Fibroblast of pulmonary artery (primary cell): Measurements from ENCODE around the gene EPN1.
"Not testable (repeated sequence)": the region's sequence is repeated elsewhere in the genome, so short reads cannot be mapped to it uniquely, and the experiment has no call there.

Experiments used
- DNase-seq: peaks from one replicate; pipeline ENCODE4 v3.0.0-alpha.2; 2010; ENCODE audit warnings: low read depth
- H3K4me3 ChIP-seq: replicated peaks from 2 replicates; pipeline ENCODE4 v1.5.1; 2011; ENCODE audit warnings: low read depth, mild to moderate bottlenecking, control low read depth, low read length, moderate library complexity
- TF ChIP-seq, protein P1 (sequence below): IDR thresholded peaks from 2 replicates; pipeline ENCODE4 v1.5.1; 2011; ENCODE audit warnings: mild to moderate bottlenecking, control low read depth, low read length, inconsistent platforms; ENCODE audit errors: missing control alignments

The EPN1 gene

DNA sequence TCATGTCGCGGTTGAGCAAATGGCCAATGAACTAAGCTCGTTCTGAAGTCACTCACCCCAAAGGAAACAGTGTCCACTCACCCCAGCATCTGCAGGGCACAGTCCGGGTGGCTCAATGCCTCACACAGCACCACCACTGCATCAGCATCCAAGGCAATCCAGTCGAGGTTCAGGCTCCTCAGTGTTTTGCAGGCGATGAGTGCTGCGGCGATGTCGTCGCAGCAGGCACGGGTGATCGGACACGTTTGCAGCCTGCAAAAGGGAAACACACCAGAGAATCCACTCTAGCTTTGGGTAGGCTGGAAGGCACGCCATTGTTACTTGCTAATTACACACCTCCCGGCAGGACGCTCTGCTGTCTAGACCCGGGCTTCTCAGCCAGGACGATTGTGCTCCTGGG, 36.7 kb downstream of the EPN1 start:
- no peak overlapping the region for H3K4me3 ChIP-seq
- TF ChIP-seq, protein P1, sequence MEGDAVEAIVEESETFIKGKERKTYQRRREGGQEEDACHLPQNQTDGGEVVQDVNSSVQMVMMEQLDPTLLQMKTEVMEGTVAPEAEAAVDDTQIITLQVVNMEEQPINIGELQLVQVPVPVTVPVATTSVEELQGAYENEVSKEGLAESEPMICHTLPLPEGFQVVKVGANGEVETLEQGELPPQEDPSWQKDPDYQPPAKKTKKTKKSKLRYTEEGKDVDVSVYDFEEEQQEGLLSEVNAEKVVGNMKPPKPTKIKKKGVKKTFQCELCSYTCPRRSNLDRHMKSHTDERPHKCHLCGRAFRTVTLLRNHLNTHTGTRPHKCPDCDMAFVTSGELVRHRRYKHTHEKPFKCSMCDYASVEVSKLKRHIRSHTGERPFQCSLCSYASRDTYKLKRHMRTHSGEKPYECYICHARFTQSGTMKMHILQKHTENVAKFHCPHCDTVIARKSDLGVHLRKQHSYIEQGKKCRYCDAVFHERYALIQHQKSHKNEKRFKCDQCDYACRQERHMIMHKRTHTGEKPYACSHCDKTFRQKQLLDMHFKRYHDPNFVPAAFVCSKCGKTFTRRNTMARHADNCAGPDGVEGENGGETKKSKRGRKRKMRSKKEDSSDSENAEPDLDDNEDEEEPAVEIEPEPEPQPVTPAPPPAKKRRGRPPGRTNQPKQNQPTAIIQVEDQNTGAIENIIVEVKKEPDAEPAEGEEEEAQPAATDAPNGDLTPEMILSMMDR = no peak
- DNase-seq = no peak

DNA sequence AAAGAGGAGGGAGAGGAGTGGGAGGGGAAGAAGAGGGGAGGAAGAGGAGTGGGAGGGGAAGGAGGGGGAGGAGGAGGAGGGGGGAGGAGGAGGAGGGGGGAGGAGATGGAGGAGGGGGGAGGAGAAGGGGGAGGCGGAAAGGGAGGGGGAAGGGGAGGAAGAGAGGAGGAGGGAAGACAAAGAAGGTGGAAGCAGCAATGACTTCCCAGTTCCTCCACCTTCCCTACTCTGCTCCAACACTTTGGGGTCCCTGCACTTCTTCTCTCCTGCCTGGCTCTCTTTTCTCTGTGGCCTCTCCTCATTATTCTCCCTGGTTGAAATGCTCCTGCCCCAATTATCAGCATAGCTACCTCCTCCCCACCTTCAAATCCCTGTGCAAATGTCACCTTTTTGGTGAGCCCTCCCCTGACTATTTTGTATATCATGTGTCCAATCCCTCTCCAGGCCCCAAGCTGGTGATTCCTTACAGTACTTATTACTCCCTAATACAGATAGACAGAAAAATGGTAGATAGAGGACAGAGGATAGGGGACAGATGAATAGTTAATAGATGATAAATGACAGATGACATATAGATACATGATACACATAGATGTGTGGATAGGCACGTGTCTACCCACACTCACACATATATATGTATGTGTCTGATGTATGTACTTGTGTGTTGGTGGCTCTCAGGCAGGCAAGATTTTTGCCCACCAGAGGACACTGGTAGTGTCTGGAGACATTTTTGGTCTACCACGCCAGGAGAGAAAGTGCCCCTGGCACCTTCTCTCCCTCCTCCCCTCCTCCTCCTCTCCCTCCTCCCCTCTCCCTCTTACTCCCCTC, 38.0 kb downstream of the EPN1 start:
- no peak for DNase-seq
- H3K4me3 ChIP-seq = no peak overlapping the region
- TF ChIP-seq, protein P1 = no peak

DNA sequence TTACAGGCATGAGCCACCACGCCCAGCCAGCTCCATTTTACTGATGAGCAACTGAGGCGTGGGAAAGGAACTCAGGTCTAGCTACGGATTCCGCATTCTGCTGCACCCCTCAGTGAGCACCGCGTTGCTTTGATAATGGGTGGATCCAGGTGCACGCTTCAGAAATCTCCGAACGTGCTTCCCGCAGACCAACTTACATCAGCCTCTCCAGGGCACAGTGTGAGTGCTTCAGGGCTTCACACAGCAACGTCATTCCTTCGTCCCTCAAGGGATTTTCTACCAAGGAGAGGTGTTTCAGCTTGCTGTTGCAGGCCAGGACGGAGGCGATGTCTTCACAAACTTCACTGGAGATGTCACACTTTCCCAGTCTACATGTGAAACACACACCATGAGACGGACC, 41.5 kb downstream of the EPN1 start:
- no peak for DNase-seq
- TF ChIP-seq, protein P1 = no peak
- no peak overlapping the region for H3K4me3 ChIP-seq

DNA sequence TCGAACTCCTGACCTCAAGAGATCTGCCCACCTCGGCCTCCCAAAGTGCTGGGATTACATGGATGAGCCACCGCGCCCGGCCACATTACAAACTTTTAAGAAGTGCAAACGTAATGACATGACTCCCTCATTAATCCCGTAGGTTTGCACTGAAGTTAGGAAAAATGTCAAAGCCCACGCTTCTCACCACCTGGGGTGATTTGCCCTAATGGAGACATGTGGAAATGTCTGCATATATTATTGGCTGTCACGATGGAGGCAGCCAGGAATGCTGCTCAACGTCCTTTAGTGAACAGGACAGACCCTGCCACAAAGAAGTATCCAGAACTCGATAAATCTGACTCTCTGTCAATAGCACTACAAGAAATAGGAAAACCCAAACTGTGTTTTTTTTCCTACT, 42.2 kb downstream of the EPN1 start:
- H3K4me3 ChIP-seq = no peak overlapping the region
- TF ChIP-seq, protein P1 = no peak
- no peak for DNase-seq

DNA sequence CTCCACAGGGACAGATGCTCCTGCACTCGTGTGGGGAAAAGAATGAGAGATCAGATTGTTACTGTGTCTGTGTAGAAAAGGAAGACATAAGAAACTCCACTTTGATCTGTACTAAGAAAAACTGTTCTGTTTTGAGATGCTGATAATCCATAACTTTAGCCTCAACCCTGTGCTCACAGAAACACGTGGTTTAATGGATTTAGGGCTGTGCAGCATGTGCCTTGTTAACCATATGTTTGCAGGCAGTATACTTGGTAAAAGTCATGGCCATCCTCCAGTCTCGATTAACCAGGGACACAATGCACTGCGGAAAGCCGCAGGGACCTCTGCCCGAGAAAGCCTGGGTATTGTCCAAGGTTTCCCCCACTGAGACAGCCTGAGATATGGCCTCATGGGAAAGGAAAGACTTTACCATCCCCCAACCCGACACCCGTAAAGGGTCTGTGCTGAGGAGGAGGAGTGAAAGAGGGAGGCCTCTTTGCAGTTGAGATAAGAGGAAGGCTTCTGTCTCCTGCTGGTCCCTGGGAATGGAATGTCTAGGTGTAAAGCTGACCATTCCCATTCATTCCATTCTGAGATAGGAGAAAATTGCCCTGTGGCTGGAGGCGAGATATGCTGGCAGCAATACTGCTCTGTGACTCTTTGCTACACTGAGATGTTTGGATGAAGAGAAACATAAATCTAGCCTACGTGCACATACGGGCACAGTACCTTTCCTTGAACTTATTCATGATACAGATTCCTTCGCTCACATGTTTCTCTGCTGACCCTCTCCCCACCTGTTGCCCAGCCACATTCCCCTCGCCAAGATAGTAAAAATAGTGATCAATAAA, 43.1 kb downstream of the EPN1 start:
- not testable (repeated sequence) for H3K4me3 ChIP-seq, DNase-seq

DNA sequence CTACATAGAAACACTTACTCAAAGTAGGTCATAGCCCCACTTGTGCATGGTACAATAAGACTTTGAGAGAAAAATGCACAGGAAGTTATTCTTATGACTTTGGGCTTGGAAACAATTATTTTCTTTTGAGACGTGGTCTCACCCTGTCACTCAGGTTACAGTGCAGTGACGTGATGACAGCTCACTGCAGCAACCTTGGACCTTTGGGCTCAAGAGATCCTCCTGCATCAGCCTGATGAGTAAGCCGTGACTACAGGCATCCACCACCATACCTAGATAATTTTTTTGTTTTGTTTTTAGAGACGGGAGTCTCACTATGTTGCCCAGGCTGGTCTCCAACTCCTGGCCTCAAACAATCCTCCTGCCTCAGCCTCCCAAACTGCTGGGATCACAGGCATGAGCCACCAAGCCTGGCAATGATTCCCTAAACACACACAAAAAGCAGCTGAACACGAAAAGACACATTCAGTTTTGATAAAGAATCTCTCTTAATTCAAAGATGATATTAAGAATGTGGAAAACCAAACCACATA, 45.3 kb downstream of the EPN1 start:
- TF ChIP-seq, protein P1 = no peak
- no peak for DNase-seq
- H3K4me3 ChIP-seq = no peak overlapping the region

DNA sequence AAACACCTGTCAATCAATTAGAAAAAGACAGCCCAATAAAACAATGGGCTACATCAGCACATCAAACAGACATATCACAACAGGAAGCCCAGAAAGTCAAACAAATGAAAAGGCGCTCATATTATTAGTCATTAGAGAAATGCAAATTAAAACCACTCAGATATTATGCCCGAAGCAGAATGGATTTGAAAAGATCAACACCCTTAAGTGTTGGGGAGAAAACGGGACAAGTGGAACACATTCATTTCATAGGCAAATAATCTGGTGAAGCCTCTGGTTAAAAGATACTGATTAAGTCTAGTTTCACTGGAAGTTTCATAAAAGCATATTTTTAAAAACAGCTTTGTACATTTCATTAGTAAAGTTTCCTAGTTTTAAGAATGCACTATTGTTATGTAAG, 45.8 kb downstream of the EPN1 start:
- TF ChIP-seq, protein P1 = no peak
- no peak for DNase-seq

More for the DNA sequence above, 45.8 kb downstream of the EPN1 start:
- H3K4me3 ChIP-seq = no peak overlapping the region
